HG03342 (cell line): ENCODE measurements around the gene FBXO36.
"Not testable (repeated sequence)": the region's sequence is repeated elsewhere in the genome, so short reads cannot be mapped to it uniquely, and the experiment has no call there.

Source experiments
- ATAC-seq: cut with Tn5 transposase; IDR thresholded peaks from one replicate; pipeline ENCODE4 v1.9.1; 2021; ENCODE audit warnings: mild to moderate bottlenecking, moderate library complexity; ENCODE audit not compliant: unreplicated experiment

FBXO36 gene

GRCh38 chr2:229956491-229956890, 34.2 kb downstream of the FBXO36 start:
- no peak for ATAC-seq

- not testable (repeated sequence) for ATAC-seq
Observed at GRCh38 chr2:229963596-229963995, 41.3 kb downstream of the FBXO36 start.

- no peak for ATAC-seq
Observed at GRCh38 chr2:229969921-229970320, 47.6 kb downstream of the FBXO36 start.

- no peak for ATAC-seq
Observed at GRCh38 chr2:229970406-229970805, 48.1 kb downstream of the FBXO36 start.

- no peak for ATAC-seq
Observed at GRCh38 chr2:229971298-229971790, 49.0 kb downstream of the FBXO36 start.

- no peak for ATAC-seq
Observed at GRCh38 chr2:229974266-229974665, 52.0 kb downstream of the FBXO36 start.

- no peak for ATAC-seq
Observed at GRCh38 chr2:229980431-229981184, 58.3 kb downstream of the FBXO36 start.

GRCh38 chr2:229993236-229993635, 70.9 kb downstream of the FBXO36 start:
- no peak for ATAC-seq

GRCh38 chr2:229996320-229996719, 74.0 kb downstream of the FBXO36 start:
- no peak for ATAC-seq

GRCh38 chr2:229997565-229997964, 75.3 kb downstream of the FBXO36 start:
- no peak for ATAC-seq

GRCh38 chr2:230000118-230000841, 78.0 kb downstream of the FBXO36 start:
- peak; percentile 98 for ATAC-seq

GRCh38 chr2:230007931-230008707, 85.8 kb downstream of the FBXO36 start:
- ATAC-seq: peak; percentile 65

- ATAC-seq: no peak
Observed at GRCh38 chr2:230008708-230009066, 86.4 kb downstream of the FBXO36 start.

GRCh38 chr2:230010501-230010900, 88.2 kb downstream of the FBXO36 start:
- no peak for ATAC-seq

- ATAC-seq: no peak
Observed at GRCh38 chr2:230011617-230012016, 89.3 kb downstream of the FBXO36 start.

GRCh38 chr2:230012267-230012884, 90.1 kb downstream of the FBXO36 start:
- ATAC-seq: no peak

- ATAC-seq: no peak
Observed at GRCh38 chr2:230016844-230017243, 94.5 kb downstream of the FBXO36 start.

- no peak for ATAC-seq
Observed at GRCh38 chr2:230018153-230018552, 95.8 kb downstream of the FBXO36 start.

- no peak for ATAC-seq
Observed at GRCh38 chr2:230019742-230020141, 97.4 kb downstream of the FBXO36 start.

- ATAC-seq: no peak
Observed at GRCh38 chr2:230023313-230023712, 101.0 kb downstream of the FBXO36 start.

- no peak for ATAC-seq
Observed at GRCh38 chr2:230042195-230042594, 119.9 kb downstream of the FBXO36 start.
